A673 (cell line): ENCODE measurements around the gene TEAD3. TPM values are rescaled to one million over a fixed set of nuclear protein-coding genes. Genes with fewer than 3 reads are reported as not detected.
A peak's percentile ranks its signal among the peaks of the same experiment; 100 is the strongest.

Source experiments
- BruUV-seq: library from RNA; stranded (reverse); fragments of 400-500 nt; replicated peaks from 2 replicates; lab custom pipeline; 2021; lab: Mats Ljungman, UMichigan
- CTCF ChIA-PET: fragments of 300-600 bp; sonication (Branson Sonifier 250); formaldehyde crosslinking; loops from one replicate; lab custom pipeline; 2022; ENCODE audit warnings: antibody characterized with exemption; lab: Charles Lee
- POLR2A ChIA-PET: fragments of 300-600 bp; sonication (Branson Sonifier 250); formaldehyde crosslinking; loops from one replicate; lab custom pipeline; 2022; ENCODE audit warnings: antibody characterized with exemption; ENCODE audit not compliant: low non-redundant PET; lab: Charles Lee
- DNase-seq: peaks from one replicate; pipeline ENCODE4 v3.0.0-alpha.2; 2015; ENCODE audit warnings: low spot score
- H3K27ac ChIP-seq: fragments of 200-600 bp; sonication (generic); 2 replicates; pipeline ENCODE4 v1.5.1; 2016; ENCODE audit warnings: mixed run types, low read depth, mild to moderate bottlenecking, mixed read lengths, antibody characterized with exemption, low read length; ENCODE audit not compliant: poor library complexity, severe bottlenecking
- H3K27me3 ChIP-seq: fragments of 200-600 bp; sonication (generic); replicated peaks from 2 replicates; pipeline ENCODE4 v1.6.1; 2017; ENCODE audit warnings: mixed run types, low read depth, mild to moderate bottlenecking, mixed read lengths, antibody characterized with exemption, low read length; ENCODE audit not compliant: insufficient read depth, poor library complexity
- H3K36me3 ChIP-seq: fragments of 200-600 bp; sonication (generic); 2 replicates; pipeline ENCODE4 v1.6.1; 2016; ENCODE audit warnings: mixed run types, mild to moderate bottlenecking, mixed read lengths, antibody characterized with exemption, low read length; ENCODE audit not compliant: insufficient read depth, poor library complexity, severe bottlenecking
- H3K4me1 ChIP-seq: fragments of 200-600 bp; sonication (generic); 2 replicates; pipeline ENCODE4 v1.6.1; 2017; ENCODE audit warnings: mixed run types, mild to moderate bottlenecking, mixed read lengths, antibody characterized with exemption, low read length; ENCODE audit not compliant: insufficient read depth, poor library complexity, severe bottlenecking
- H3K4me3 ChIP-seq: fragments of 200-600 bp; sonication (generic); 2 replicates; pipeline ENCODE4 v1.5.1; 2016; ENCODE audit warnings: low read depth, mixed run types, mild to moderate bottlenecking, mixed read lengths, low read length; ENCODE audit not compliant: poor library complexity, severe bottlenecking
- H3K9me3 ChIP-seq: fragments of 200-600 bp; sonication (generic); 2 replicates; pipeline ENCODE4 v1.6.1; 2016; ENCODE audit warnings: mixed run types, low read depth, mild to moderate bottlenecking, mixed read lengths, antibody characterized with exemption, low read length; ENCODE audit not compliant: poor library complexity, severe bottlenecking
- CTCF ChIP-seq: fragments of 300-800, 200-600 bp; sonication (generic); conservative IDR thresholded peaks from 2 replicates; pipeline ENCODE4 v1.5.1; 2017; ENCODE audit warnings: low read depth, mild to moderate bottlenecking, antibody characterized with exemption, low read length, moderate library complexity, mixed read lengths
- EZH2 ChIP-seq: fragments of 200-600 bp; sonication (generic); IDR thresholded peaks from 2 replicates; pipeline ENCODE4 v1.6.1; 2017; ENCODE audit warnings: borderline replicate concordance, low read depth, mild to moderate bottlenecking, mixed read lengths, antibody characterized with exemption, low read length; ENCODE audit not compliant: poor library complexity, severe bottlenecking
- intact Hi-C: fragments of 100-400 bp; cut with micrococcal nuclease; formaldehyde crosslinking; loops from one replicate; pipeline ENCODE4 v1.10.0; 2022; ENCODE audit not compliant: unreplicated experiment
- total RNA-seq: library from RNA; stranded (reverse); gene quantifications from 2 replicates; pipeline ENCODE4 v1.2.3, GENCODE V29; 2021

The TEAD3 gene
- total RNA-seq, 1 experiment from 2014 or later = 10.3 TPM

GRCh38 chr6:35524380-35525020 lies 27.6 kb upstream of the TEAD3 start:
- no peak for DNase-seq
- H3K27ac ChIP-seq = no peak overlapping the region
- POLR2A ChIA-PET = no interaction called here
- no peaks in the 10 kb centered on the region for H3K27me3 ChIP-seq
- no peaks in the 10 kb centered on the region for H3K36me3 ChIP-seq
- no peak overlapping the region for H3K4me3 ChIP-seq
- BruUV-seq = no TSS peak
- no peaks in the 10 kb centered on the region for H3K9me3 ChIP-seq
- CTCF ChIA-PET = interaction anchor here (1.0 to 4.4 kb wide), 2 partner anchors 202 to 213 kb away, joined by 12 to 52 read pairs; partner anchors contain the start of gene ARMC12
- intact Hi-C loops = loop anchor here (10.0 kb wide), 1 partner anchor 60 kb away; no protein-coding TSS in a partner anchor
- TF ChIP-seq CTCF (no peak), EZH2 (no peak)
- no peaks in the 10 kb centered on the region for H3K4me1 ChIP-seq

GRCh38 chr6:35522660-35523658 lies 26.1 kb upstream of the TEAD3 start:
- ChIA-PET CTCF (interaction anchor here (0.5 to 4.4 kb wide), 36 partner anchors 10 to 956 kb away, joined by 3 to 52 read pairs (median 5); partner anchors contain the start of genes ARMC12 and LHFPL5), POLR2A (interaction anchor here (0.6 kb wide), 3 partner anchors 53 to 580 kb away, joined by 5 to 9 read pairs (median 9); no protein-coding TSS in a partner anchor)
- peak; percentile 95 for TF ChIP-seq CTCF
- no peak for TF ChIP-seq EZH2
- no peaks in the 10 kb centered on the region for H3K4me1 ChIP-seq
- no peaks in the 10 kb centered on the region for H3K27me3 ChIP-seq
- no peak overlapping the region for H3K4me3 ChIP-seq
- peak; percentile 81 for DNase-seq
- no peaks in the 10 kb centered on the region for H3K36me3 ChIP-seq
- intact Hi-C loops = loop anchor here (1.0 to 10.0 kb wide), 2 partner anchors 62 to 214 kb away; partner anchors contain the start of gene ARMC12
- BruUV-seq = no TSS peak
- H3K9me3 ChIP-seq = no peaks in the 10 kb centered on the region
- H3K27ac ChIP-seq = no peak overlapping the region

- Histone ChIP-seq H3K27me3 (no peaks in the 10 kb centered on the region), H3K4me1 (no peaks in the 10 kb centered on the region), H3K4me3 (no peak overlapping the region), H3K27ac (no peak overlapping the region), H3K36me3 (no peaks in the 10 kb centered on the region), H3K9me3 (no peaks in the 10 kb centered on the region)
- ChIA-PET POLR2A (interaction anchor here (0.6 kb wide), 2 partner anchors 232 to 581 kb away, joined by 5 to 9 read pairs; no protein-coding TSS in a partner anchor), CTCF (interaction anchor here (0.5 to 4.4 kb wide), 35 partner anchors 11 to 957 kb away, joined by 3 to 52 read pairs (median 5); partner anchors contain the start of genes ARMC12 and LHFPL5)
- no peak for TF ChIP-seq CTCF
- TF ChIP-seq EZH2 = no peak
- intact Hi-C loops = loop anchor here (10.0 kb wide), 1 partner anchor 63 kb away; no protein-coding TSS in a partner anchor
- no TSS peak for BruUV-seq
- no peak for DNase-seq
Measured at GRCh38 chr6:35522151-35522550, 25.3 kb upstream of the TEAD3 start.
